Progenitor cell of endocrine pancreas (in vitro differentiated cells): Measurements from ENCODE around the gene ASTN1. TPM values are rescaled to one million over a fixed set of nuclear protein-coding genes. Genes with fewer than 3 reads are reported as not detected.

Experiments
- DNase-seq: peaks from one replicate; pipeline ENCODE4 v3.0.0; 2021; ENCODE audit warnings: low spot score; ENCODE audit not compliant: unreplicated experiment
- H3K27ac Mint-ChIP-seq: 2 replicates; pipeline ENCODE4 v1.8.0; 2021; ENCODE audit warnings: mild to moderate bottlenecking, moderate library complexity, mixed read lengths
- H3K27me3 Mint-ChIP-seq: 2 replicates; pipeline ENCODE4 v1.8.0; 2021; ENCODE audit warnings: mixed read lengths
- H3K36me3 Mint-ChIP-seq: 2 replicates; pipeline ENCODE4 v1.8.0; 2022; ENCODE audit warnings: mixed read lengths; ENCODE audit not compliant: insufficient read depth
- H3K4me1 Mint-ChIP-seq: 2 replicates; pipeline ENCODE4 v1.8.0; 2021; ENCODE audit warnings: low read depth, mixed read lengths
- H3K4me3 Mint-ChIP-seq: 2 replicates; pipeline ENCODE4 v1.8.0; 2021; ENCODE audit warnings: low read depth, mild to moderate bottlenecking, moderate library complexity, mixed read lengths
- H3K9me3 Mint-ChIP-seq: 2 replicates; pipeline ENCODE4 v1.8.0; 2021; ENCODE audit warnings: low read depth, mixed read lengths
- CTCF ChIP-seq: fragments of 200-600 bp; sonication (generic); IDR thresholded peaks from one replicate; pipeline ENCODE4 v1.5.0; 2021; ENCODE audit warnings: antibody characterized with exemption, mild to moderate bottlenecking; ENCODE audit not compliant: unreplicated experiment
- total RNA-seq: library from RNA; stranded (reverse); gene quantifications from 2 replicates; pipeline ENCODE4 v1.2.1, GENCODE V29; 2021

The ASTN1 gene
- total RNA-seq, 1 donor from 2014 or later: 0.72 TPM

- Mint-ChIP-seq H3K4me3 (no peak overlapping the region), H3K27me3 (peaks cover 24% of the 10 kb centered on the region), H3K36me3 (no peaks in the 10 kb centered on the region), H3K9me3 (no peaks in the 10 kb centered on the region), H3K4me1 (no peaks in the 10 kb centered on the region), H3K27ac (peak overlapping the region; percentile 32)
- DNase-seq: no peak
- TF ChIP-seq CTCF: no peak
These were observed 279.6 kb downstream of the ASTN1 start for GRCh38 chr1:176884911-176885310.

- Mint-ChIP-seq H3K36me3 (no peaks in the 10 kb centered on the region), H3K4me1 (no peaks in the 10 kb centered on the region), H3K4me3 (no peak overlapping the region), H3K27me3 (peaks cover 24% of the 10 kb centered on the region), H3K9me3 (no peaks in the 10 kb centered on the region), H3K27ac (no peak overlapping the region)
- TF ChIP-seq CTCF: no peak
- no peak for DNase-seq
These were observed 280.2 kb downstream of the ASTN1 start for GRCh38 chr1:176884286-176884685.

GRCh38 chr1:176880955-176881595, 283.4 kb downstream of the ASTN1 start:
- Mint-ChIP-seq H3K4me1 (no peaks in the 10 kb centered on the region), H3K9me3 (no peaks in the 10 kb centered on the region), H3K4me3 (no peak overlapping the region), H3K36me3 (no peaks in the 10 kb centered on the region), H3K27me3 (peaks cover 13% of the 10 kb centered on the region), H3K27ac (no peak overlapping the region)
- DNase-seq: peak; percentile 71
- TF ChIP-seq CTCF: peak; percentile 95

GRCh38 chr1:176879784-176880620, 284.5 kb downstream of the ASTN1 start:
- Mint-ChIP-seq H3K36me3 (no peaks in the 10 kb centered on the region), H3K9me3 (no peaks in the 10 kb centered on the region), H3K27ac (no peak overlapping the region), H3K27me3 (peaks cover 8% of the 10 kb centered on the region), H3K4me1 (no peaks in the 10 kb centered on the region), H3K4me3 (no peak overlapping the region)
- DNase-seq: no peak
- no peak for TF ChIP-seq CTCF

- DNase-seq: no peak
- Mint-ChIP-seq H3K27ac (no peak overlapping the region), H3K9me3 (no peaks in the 10 kb centered on the region), H3K36me3 (no peaks in the 10 kb centered on the region), H3K27me3 (peaks cover 8% of the 10 kb centered on the region), H3K4me1 (no peaks in the 10 kb centered on the region), H3K4me3 (no peak overlapping the region)
- peak; percentile 50 for TF ChIP-seq CTCF
These were observed 285.6 kb downstream of the ASTN1 start for GRCh38 chr1:176878750-176879536.
